HG02970 (cell line): Measurements from ENCODE around the gene NEU3.
A peak's percentile ranks its signal among the peaks of the same experiment; 100 is the strongest.
"Not testable (repeated sequence)": the region's sequence is repeated elsewhere in the genome, so short reads cannot be mapped to it uniquely, and the experiment has no call there.

Experiments
- ATAC-seq: cut with Tn5 transposase; IDR thresholded peaks from one replicate; pipeline ENCODE4 v1.9.1; 2021; ENCODE audit warnings: mild to moderate bottlenecking, moderate library complexity, moderate number of reproducible peaks; ENCODE audit not compliant: unreplicated experiment, low FRiP score

The NEU3 gene, protein sequence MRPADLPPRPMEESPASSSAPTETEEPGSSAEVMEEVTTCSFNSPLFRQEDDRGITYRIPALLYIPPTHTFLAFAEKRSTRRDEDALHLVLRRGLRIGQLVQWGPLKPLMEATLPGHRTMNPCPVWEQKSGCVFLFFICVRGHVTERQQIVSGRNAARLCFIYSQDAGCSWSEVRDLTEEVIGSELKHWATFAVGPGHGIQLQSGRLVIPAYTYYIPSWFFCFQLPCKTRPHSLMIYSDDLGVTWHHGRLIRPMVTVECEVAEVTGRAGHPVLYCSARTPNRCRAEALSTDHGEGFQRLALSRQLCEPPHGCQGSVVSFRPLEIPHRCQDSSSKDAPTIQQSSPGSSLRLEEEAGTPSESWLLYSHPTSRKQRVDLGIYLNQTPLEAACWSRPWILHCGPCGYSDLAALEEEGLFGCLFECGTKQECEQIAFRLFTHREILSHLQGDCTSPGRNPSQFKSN

DNA sequence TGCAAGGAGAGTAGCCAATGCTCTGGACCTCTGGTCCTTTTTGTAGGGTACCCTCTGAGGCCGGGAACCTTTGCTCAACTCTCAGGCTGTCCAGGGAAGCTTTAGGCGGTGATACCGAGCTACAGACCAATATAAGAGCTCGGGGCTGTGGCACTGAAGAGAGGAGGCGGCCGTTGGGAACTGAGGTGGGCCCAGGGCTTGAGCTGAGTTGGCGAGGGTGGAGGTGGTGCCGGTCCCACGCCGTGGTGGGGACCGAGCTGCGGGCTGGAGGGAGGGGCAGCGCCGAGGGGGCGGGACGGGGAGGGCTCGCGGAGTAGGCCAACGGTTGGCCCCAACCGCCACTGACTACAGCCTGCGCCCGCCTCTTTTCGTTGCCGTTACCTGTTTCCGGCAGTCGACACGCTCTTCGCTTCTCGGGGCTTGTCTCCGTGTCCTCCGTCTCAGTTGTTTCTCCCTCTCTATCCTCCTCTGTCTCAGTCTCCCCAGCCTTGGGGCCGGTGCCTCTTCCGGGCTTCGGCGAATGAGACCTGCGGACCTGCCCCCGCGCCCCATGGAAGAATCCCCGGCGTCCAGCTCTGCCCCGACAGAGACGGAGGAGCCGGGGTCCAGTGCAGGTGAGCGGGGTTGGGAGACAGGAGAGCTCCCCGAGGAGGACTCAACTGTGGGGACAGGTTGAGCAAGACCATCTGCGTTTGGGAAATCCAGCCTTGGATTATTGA is at the start of gene NEU3:
Gene NEU3 (plus strand): TSS at position 393 of the 719 bp plus-strand sequence. CDS start 128 bp downstream, at position 521.
- ATAC-seq, result peak; percentile 76

GRCh38 chr11:74941492-74941891 is 47.2 kb upstream of the NEU3 start:
- ATAC-seq, result no peak

DNA sequence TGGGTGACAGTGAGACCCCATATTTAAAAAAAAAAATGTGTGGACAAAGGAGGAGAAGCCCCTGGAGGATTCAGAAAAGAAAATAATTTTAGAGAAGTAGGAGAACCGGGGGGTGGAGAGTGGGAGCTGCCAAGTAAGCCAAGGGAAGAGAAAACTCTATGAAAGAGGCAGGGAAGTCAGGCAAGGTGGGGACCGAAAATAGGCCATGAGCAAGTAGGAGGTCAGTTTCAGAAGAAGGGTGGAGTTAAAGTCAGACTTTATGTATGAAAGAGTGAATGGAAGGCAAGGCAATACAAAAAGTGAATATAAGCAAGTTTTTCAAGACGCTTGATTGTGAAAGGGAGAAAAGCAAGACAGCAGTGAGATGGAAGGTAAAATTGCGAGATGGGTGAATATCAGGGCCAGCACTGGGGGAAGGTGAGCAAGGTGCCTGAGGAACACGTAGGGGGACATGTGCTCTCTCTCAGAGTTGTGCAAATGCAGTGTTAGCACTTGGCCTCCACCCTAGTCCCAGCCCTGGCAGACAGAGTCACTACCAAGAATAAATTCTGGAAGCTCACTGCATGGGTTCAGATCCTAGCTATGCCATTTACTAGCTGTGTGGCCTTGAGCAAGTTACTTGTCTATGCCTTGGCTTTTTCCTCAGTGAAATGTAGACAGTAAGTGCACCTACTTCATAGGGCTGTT is 46.5 kb upstream of the NEU3 start:
- ATAC-seq, result no peak

GRCh38 chr11:74948546-74948897 is 40.2 kb upstream of the NEU3 start:
- ATAC-seq, result peak; percentile 14

- ATAC-seq, result peak; percentile 89
Observed at GRCh38 chr11:74948898-74949752, 39.6 kb upstream of the NEU3 start, which contains the start of the genes SPCS2 and XRRA1. Gene SPCS2, plus strand, starts transcription at chr11:74949266. Its CDS starts 20 bp downstream, at chr11:74949286. Gene XRRA1, minus strand, starts transcription at chr11:74949091. Its CDS starts 8,213 bp downstream, at chr11:74940878.

DNA sequence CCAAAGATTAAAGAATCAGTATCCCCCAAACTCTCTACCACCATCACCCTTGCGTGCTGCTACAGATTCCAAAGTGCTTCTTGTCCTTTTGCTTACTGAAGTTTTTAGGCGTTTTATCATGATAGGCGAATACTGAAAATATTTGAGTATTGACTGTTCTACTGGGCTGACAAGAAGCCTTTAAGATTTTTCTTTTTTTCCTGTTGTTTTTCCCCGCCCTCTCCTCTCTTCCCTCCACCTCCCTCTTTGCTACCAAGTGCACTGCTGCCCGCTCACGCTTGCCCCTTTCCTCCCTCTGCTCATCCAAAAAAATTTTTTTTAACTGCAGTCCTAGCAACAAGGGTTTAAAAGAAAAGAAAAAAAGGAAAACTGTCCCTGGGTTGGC is 39.0 kb upstream of the NEU3 start:
- ATAC-seq, result no peak

GRCh38 chr11:74950374-74950969 is 38.3 kb upstream of the NEU3 start:
- no peak for ATAC-seq

- ATAC-seq, result no peak
Observed at GRCh38 chr11:74951226-74951625, 37.5 kb upstream of the NEU3 start.

DNA sequence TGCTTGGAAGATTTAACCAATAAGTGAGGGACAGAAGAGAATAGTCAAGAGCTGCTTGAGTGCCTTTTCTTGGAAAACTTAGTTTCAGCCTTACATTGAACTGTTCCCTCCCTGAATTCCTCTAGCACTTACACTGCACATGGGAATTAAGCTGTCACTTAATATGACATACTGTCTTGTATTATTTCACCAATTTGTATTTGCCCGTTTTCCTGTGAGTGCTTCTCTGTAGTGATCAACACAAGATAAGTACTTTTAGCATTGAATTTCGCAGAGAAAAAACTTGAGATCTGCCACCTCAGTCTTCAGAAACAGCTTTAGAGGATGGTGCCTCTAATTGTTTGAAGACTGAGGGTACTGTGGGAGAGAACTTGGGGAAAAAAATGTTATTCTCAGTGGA is 36.0 kb upstream of the NEU3 start:
- no peak for ATAC-seq

- no peak for ATAC-seq
Observed at GRCh38 chr11:74953451-74953850, 35.3 kb upstream of the NEU3 start.

DNA sequence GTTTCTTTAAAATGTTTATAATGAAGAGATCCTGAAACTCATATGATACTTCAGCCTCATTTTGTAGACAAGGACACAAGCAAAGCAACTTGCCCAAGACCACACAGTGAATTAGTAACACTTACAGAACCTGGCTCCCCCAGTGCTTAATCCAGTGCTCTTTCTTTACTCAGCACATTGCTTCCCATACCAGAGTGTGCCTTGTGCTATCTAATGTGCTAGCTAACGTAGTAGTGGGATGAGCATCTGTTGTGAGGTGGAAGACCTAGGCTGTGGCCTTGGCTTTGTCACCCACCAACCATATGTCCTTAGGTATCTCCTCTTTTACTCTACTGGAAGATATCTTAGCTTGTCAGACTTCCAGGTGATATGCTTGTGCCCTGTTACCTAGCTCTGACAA is 34.5 kb upstream of the NEU3 start:
- no peak for ATAC-seq

- no peak for ATAC-seq
Observed at GRCh38 chr11:74956397-74957015, 32.2 kb upstream of the NEU3 start.

GRCh38 chr11:74957937-74958629 is 30.6 kb upstream of the NEU3 start:
- no peak for ATAC-seq

DNA sequence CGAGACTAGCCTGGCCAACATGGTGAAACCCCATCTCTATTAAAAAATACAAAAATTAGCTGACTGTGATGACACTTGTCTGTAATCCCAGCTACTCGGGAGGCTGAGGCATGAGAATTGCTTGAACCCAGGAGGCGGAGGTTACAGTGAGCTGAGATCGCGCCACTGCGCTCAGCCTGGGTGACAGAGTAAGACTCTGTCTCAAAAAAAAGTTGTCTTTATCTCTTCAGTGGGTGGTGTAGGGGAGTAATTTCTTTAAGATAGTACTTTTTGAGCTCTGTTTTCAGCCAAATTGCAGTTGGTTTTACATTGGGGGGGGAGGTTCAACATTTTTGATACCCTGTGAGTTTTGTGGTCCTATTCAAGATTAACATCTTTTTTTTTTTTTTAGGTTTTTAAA is 28.6 kb upstream of the NEU3 start:
- not testable (repeated sequence) for ATAC-seq

- no peak for ATAC-seq
Observed at GRCh38 chr11:74966651-74967050, 22.1 kb upstream of the NEU3 start.

GRCh38 chr11:74970852-74971395 is 17.8 kb upstream of the NEU3 start:
- no peak for ATAC-seq

DNA sequence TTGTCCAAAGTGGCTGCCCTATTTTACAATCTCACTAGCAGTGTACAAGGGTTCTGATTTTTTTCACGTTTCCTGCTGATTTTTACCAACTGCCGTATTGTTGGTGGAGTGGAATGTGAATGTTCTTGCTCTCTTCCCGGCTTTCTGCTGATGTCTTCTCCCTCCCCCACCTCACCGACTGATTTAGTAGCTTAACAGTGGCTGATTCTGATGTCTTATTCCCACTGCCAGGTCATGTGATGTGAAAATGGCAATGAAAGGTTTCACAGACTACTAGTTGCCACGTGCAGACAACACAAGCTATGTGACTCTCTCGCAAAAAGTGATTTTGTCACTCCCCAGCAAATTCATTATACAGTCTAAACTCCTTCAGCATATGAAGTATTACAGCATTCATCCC is 17.3 kb upstream of the NEU3 start:
- no peak for ATAC-seq

- ATAC-seq, result no peak
Observed at GRCh38 chr11:74978041-74978440, 10.7 kb upstream of the NEU3 start.
